GM23338 (cell line): ENCODE measurements around the gene FUT4.

Experiments used
- CREB1 ChIP-seq: fragments of 250-450 bp; sonication (Bioruptor Pico); IDR thresholded peaks from 2 replicates; pipeline ENCODE4 v1.5.0; 2020; ENCODE audit warnings: low read depth, mild to moderate bottlenecking, moderate library complexity
- EZH2 ChIP-seq: fragments of 200-600 bp; sonication (generic); IDR thresholded peaks from one replicate; pipeline ENCODE4 v1.8.0; 2017; ENCODE audit warnings: antibody characterized with exemption, mild to moderate bottlenecking, low read depth; ENCODE audit not compliant: unreplicated experiment
- EZH2phosphoT487 ChIP-seq: fragments of 200-600 bp; sonication (generic); IDR thresholded peaks from one replicate; pipeline ENCODE4 v1.8.1; 2018; ENCODE audit warnings: antibody characterized with exemption; ENCODE audit not compliant: unreplicated experiment
- JUNB ChIP-seq: IDR thresholded peaks from one replicate; pipeline ENCODE4 v1.6.1; 2016; ENCODE audit warnings: antibody characterized with exemption; ENCODE audit not compliant: unreplicated experiment
- POLR2AphosphoS5 ChIP-seq: IDR thresholded peaks from 2 replicates; pipeline ENCODE4 v1.6.1; 2016; ENCODE audit warnings: antibody characterized with exemption, low read depth
- ZNF114 ChIP-seq: fragments of 250-450 bp; sonication (Bioruptor Pico); IDR thresholded peaks from 2 replicates; pipeline ENCODE4 v1.5.0; 2020; ENCODE audit warnings: mild to moderate bottlenecking, moderate library complexity
- ZNF331 ChIP-seq: fragments of 250-450 bp; sonication (Bioruptor Pico); IDR thresholded peaks from 2 replicates; pipeline ENCODE4 v1.5.0; 2020; ENCODE audit warnings: low read depth, mild to moderate bottlenecking, moderate library complexity
- TF ChIP-seq, protein P1 (sequence below), 2 experiments: fragments of 200-600 bp in 1 of 2; sonication (generic) in 1 of 2; conservative IDR thresholded peaks; 2 replicates each; pipeline versions ENCODE4 v1.5.1 to v1.6.1; 2016 to 2017; ENCODE audit warnings: antibody characterized with exemption in 2 of 2, low read depth in 2 of 2, mild to moderate bottlenecking in 2 of 2, moderate library complexity in 1 of 2
- TF ChIP-seq, protein P2 (sequence below): IDR thresholded peaks from one replicate; pipeline ENCODE4 v1.6.1; 2018; ENCODE audit warnings: antibody characterized with exemption; ENCODE audit not compliant: unreplicated experiment
- TF ChIP-seq, protein P3 (sequence below): IDR thresholded peaks from 2 replicates; pipeline ENCODE4 v1.6.1; 2016; ENCODE audit warnings: antibody characterized with exemption
- TF ChIP-seq, protein P4 (sequence below): fragments of 250-450 bp; sonication (Bioruptor Pico); IDR thresholded peaks from 2 replicates; pipeline ENCODE4 v1.5.0; 2020; ENCODE audit warnings: mild to moderate bottlenecking, moderate library complexity

DNA sequence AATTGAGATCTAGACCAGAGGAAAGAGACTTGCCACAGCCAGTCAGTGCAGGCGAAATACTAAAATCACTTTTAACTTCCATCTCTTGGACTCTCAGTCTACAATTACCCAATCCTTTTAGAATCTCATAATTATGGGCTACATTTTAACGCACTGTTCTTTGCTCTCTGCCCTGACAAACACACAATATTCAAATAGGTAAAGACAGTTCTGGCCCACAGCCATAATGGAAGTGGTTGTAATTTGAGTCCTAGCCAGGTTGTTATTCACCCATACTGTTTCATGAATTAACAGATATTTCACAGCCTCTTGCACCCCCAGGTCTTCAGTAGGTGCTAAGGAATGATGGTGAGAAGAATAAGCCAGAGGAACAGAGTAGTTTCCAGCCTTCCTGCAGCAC is 30.6 kb upstream of the FUT4 start:
- TF ChIP-seq, protein P1, sequence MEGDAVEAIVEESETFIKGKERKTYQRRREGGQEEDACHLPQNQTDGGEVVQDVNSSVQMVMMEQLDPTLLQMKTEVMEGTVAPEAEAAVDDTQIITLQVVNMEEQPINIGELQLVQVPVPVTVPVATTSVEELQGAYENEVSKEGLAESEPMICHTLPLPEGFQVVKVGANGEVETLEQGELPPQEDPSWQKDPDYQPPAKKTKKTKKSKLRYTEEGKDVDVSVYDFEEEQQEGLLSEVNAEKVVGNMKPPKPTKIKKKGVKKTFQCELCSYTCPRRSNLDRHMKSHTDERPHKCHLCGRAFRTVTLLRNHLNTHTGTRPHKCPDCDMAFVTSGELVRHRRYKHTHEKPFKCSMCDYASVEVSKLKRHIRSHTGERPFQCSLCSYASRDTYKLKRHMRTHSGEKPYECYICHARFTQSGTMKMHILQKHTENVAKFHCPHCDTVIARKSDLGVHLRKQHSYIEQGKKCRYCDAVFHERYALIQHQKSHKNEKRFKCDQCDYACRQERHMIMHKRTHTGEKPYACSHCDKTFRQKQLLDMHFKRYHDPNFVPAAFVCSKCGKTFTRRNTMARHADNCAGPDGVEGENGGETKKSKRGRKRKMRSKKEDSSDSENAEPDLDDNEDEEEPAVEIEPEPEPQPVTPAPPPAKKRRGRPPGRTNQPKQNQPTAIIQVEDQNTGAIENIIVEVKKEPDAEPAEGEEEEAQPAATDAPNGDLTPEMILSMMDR (conservative IDR thresholded peaks at IDR 0.05; ENCODE audit: low read depth in 2 of 2) = no peak
- no peak for TF ChIP-seq EZH2phosphoT487
- no peak for TF ChIP-seq JUNB
- no peak for TF ChIP-seq CREB1 (CRISPR knock-in tag)
- TF ChIP-seq POLR2AphosphoS5 = no peak
- TF ChIP-seq, protein P2, sequence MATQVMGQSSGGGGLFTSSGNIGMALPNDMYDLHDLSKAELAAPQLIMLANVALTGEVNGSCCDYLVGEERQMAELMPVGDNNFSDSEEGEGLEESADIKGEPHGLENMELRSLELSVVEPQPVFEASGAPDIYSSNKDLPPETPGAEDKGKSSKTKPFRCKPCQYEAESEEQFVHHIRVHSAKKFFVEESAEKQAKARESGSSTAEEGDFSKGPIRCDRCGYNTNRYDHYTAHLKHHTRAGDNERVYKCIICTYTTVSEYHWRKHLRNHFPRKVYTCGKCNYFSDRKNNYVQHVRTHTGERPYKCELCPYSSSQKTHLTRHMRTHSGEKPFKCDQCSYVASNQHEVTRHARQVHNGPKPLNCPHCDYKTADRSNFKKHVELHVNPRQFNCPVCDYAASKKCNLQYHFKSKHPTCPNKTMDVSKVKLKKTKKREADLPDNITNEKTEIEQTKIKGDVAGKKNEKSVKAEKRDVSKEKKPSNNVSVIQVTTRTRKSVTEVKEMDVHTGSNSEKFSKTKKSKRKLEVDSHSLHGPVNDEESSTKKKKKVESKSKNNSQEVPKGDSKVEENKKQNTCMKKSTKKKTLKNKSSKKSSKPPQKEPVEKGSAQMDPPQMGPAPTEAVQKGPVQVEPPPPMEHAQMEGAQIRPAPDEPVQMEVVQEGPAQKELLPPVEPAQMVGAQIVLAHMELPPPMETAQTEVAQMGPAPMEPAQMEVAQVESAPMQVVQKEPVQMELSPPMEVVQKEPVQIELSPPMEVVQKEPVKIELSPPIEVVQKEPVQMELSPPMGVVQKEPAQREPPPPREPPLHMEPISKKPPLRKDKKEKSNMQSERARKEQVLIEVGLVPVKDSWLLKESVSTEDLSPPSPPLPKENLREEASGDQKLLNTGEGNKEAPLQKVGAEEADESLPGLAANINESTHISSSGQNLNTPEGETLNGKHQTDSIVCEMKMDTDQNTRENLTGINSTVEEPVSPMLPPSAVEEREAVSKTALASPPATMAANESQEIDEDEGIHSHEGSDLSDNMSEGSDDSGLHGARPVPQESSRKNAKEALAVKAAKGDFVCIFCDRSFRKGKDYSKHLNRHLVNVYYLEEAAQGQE = no peak
- TF ChIP-seq ZNF114 (CRISPR knock-in tag) = no peak
- TF ChIP-seq, protein P3, sequence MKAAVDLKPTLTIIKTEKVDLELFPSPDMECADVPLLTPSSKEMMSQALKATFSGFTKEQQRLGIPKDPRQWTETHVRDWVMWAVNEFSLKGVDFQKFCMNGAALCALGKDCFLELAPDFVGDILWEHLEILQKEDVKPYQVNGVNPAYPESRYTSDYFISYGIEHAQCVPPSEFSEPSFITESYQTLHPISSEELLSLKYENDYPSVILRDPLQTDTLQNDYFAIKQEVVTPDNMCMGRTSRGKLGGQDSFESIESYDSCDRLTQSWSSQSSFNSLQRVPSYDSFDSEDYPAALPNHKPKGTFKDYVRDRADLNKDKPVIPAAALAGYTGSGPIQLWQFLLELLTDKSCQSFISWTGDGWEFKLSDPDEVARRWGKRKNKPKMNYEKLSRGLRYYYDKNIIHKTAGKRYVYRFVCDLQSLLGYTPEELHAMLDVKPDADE = no peak
- TF ChIP-seq EZH2 = no peak
- TF ChIP-seq, protein P4, sequence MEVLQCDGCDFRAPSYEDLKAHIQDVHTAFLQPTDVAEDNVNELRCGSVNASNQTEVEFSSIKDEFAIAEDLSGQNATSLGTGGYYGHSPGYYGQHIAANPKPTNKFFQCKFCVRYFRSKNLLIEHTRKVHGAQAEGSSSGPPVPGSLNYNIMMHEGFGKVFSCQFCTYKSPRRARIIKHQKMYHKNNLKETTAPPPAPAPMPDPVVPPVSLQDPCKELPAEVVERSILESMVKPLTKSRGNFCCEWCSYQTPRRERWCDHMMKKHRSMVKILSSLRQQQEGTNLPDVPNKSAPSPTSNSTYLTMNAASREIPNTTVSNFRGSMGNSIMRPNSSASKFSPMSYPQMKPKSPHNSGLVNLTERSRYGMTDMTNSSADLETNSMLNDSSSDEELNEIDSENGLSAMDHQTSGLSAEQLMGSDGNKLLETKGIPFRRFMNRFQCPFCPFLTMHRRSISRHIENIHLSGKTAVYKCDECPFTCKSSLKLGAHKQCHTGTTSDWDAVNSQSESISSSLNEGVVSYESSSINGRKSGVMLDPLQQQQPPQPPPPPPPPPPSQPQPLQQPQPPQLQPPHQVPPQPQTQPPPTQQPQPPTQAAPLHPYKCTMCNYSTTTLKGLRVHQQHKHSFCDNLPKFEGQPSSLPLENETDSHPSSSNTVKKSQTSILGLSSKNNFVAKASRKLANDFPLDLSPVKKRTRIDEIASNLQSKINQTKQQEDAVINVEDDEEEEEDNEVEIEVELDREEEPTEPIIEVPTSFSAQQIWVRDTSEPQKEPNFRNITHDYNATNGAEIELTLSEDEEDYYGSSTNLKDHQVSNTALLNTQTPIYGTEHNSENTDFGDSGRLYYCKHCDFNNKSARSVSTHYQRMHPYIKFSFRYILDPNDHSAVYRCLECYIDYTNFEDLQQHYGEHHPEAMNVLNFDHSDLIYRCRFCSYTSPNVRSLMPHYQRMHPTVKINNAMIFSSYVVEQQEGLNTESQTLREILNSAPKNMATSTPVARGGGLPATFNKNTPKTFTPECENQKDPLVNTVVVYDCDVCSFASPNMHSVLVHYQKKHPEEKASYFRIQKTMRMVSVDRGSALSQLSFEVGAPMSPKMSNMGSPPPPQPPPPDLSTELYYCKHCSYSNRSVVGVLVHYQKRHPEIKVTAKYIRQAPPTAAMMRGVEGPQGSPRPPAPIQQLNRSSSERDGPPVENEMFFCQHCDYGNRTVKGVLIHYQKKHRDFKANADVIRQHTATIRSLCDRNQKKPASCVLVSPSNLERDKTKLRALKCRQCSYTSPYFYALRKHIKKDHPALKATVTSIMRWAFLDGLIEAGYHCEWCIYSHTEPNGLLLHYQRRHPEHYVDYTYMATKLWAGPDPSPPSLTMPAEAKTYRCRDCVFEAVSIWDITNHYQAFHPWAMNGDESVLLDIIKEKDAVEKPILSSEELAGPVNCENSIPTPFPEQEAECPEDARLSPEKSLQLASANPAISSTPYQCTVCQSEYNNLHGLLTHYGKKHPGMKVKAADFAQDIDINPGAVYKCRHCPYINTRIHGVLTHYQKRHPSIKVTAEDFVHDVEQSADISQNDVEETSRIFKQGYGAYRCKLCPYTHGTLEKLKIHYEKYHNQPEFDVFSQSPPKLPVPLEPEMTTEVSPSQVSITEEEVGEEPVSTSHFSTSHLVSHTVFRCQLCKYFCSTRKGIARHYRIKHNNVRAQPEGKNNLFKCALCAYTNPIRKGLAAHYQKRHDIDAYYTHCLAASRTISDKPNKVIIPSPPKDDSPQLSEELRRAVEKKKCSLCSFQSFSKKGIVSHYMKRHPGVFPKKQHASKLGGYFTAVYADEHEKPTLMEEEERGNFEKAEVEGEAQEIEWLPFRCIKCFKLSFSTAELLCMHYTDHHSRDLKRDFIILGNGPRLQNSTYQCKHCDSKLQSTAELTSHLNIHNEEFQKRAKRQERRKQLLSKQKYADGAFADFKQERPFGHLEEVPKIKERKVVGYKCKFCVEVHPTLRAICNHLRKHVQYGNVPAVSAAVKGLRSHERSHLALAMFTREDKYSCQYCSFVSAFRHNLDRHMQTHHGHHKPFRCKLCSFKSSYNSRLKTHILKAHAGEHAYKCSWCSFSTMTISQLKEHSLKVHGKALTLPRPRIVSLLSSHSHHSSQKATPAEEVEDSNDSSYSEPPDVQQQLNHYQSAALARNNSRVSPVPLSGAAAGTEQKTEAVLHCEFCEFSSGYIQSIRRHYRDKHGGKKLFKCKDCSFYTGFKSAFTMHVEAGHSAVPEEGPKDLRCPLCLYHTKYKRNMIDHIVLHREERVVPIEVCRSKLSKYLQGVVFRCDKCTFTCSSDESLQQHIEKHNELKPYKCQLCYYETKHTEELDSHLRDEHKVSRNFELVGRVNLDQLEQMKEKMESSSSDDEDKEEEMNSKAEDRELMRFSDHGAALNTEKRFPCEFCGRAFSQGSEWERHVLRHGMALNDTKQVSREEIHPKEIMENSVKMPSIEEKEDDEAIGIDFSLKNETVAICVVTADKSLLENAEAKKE (CRISPR knock-in tag) = no peak
- no peak for TF ChIP-seq ZNF331 (CRISPR knock-in tag)
